CD4-positive, alpha-beta T cell (primary cell): Measurements from ENCODE around the gene DEPP1. TPM values are rescaled to one million over a fixed set of nuclear protein-coding genes. Genes with fewer than 3 reads are reported as not detected.
A peak's percentile ranks its signal among the peaks of the same experiment; 100 is the strongest.

Experiments
- ATAC-seq: fragments of 200-7000 bp; cut with Tn5 transposase; one replicate; pipeline ENCODE4 v1.10.0; 2022; ENCODE audit warnings: mild to moderate bottlenecking; ENCODE audit not compliant: poor library complexity
- CTCF ChIA-PET: fragments of 350-600 bp; sonication (Branson Sonifier 250); formaldehyde crosslinking; loops from one replicate; lab custom pipeline; 2021; ENCODE audit warnings: antibody characterized with exemption, inconsistent platforms; lab: Charles Lee
- POLR2A ChIA-PET: fragments of 350-600 bp; sonication (Branson Sonifier 250); formaldehyde crosslinking; loops from one replicate; lab custom pipeline; 2021; ENCODE audit warnings: antibody characterized with exemption, inconsistent platforms; lab: Charles Lee
- DNase-seq, 14 experiments: peaks; one replicate each; pipeline ENCODE4 v3.0.0-alpha.2; 2013 to 2020; ENCODE audit warnings: mixed read lengths in 2 of 14
- H3K27ac ChIP-seq, 2 donors: one replicate each; pipeline versions ENCODE4 v1.5.1 to v1.7.0; 2013; ENCODE audit warnings: low read length in 2 of 2, low read depth in 1 of 2, mild to moderate bottlenecking in 1 of 2
- H3K27me3 ChIP-seq, 2 experiments: 1 replicate in 1 of 2; 2 replicates in 1 of 2; pipeline versions ENCODE4 v1.6.1 to v1.7.0; 2013; ENCODE audit warnings: low read length in 2 of 2, control low read depth in 1 of 2, mild to moderate bottlenecking in 1 of 2, moderate library complexity in 1 of 2; ENCODE audit not compliant: insufficient read depth in 2 of 2, control insufficient read depth in 1 of 2
- H3K36me3 ChIP-seq: one replicate; pipeline ENCODE4 v1.6.1; 2013; ENCODE audit warnings: low read length, control low read depth; ENCODE audit not compliant: insufficient read depth
- H3K4me1 ChIP-seq: one replicate; pipeline ENCODE4 v1.6.1; 2013; ENCODE audit warnings: low read length, control low read depth; ENCODE audit not compliant: insufficient read depth
- H3K4me3 ChIP-seq: one replicate; pipeline ENCODE4 v1.5.1; 2013; ENCODE audit warnings: mild to moderate bottlenecking, low read length, moderate library complexity
- H3K9me3 ChIP-seq, 2 experiments: 1 replicate in 1 of 2; 2 replicates in 1 of 2; pipeline versions ENCODE4 v1.6.1 to v1.7.0; 2013; ENCODE audit warnings: low read length in 2 of 2, mild to moderate bottlenecking in 2 of 2, control low read depth in 1 of 2, moderate library complexity in 1 of 2; ENCODE audit not compliant: control insufficient read depth in 1 of 2, insufficient read depth in 1 of 2
- H3K27ac Mint-ChIP-seq: one replicate; pipeline ENCODE4 v1.8.0; 2020; ENCODE audit warnings: mixed read lengths
- H3K27me3 Mint-ChIP-seq: one replicate; pipeline ENCODE4 v1.8.0; 2021; ENCODE audit warnings: mixed read lengths
- H3K36me3 Mint-ChIP-seq: one replicate; pipeline ENCODE4 v1.8.0; 2021; ENCODE audit warnings: low read depth, mixed read lengths
- H3K4me1 Mint-ChIP-seq: one replicate; pipeline ENCODE4 v1.8.0; 2021; ENCODE audit warnings: low read depth, mixed read lengths
- H3K4me3 Mint-ChIP-seq: one replicate; pipeline ENCODE4 v1.8.0; 2020; ENCODE audit warnings: mild to moderate bottlenecking, mixed read lengths
- H3K9me3 Mint-ChIP-seq: one replicate; pipeline ENCODE4 v1.8.0; 2020; ENCODE audit warnings: mixed read lengths
- CTCF ChIP-seq: fragments of 200-600 bp; IDR thresholded peaks from one replicate; pipeline ENCODE4 v1.8.0; 2022; ENCODE audit warnings: antibody characterized with exemption, mild to moderate bottlenecking
- intact Hi-C, 2 experiments: fragments of 100-400 bp; cut with DNase I in 1 of 2; cut with micrococcal nuclease in 1 of 2; formaldehyde crosslinking; loops; one replicate each; pipeline versions ENCODE4 v1.15.1 to v1.9.0; 2023 to 2025; cut with DNase I, micrococcal nuclease
- total RNA-seq, 174 experiments: library from RNA in 2 of 174; stranded (reverse) in 2 of 174; gene quantifications; one replicate each; pipeline ENCODE4 v1.2.3 and lab custom pipeline; 2021 to 2026

DEPP1 gene
- total RNA-seq, 2 experiments from 2014 or later = not detected

DNA sequence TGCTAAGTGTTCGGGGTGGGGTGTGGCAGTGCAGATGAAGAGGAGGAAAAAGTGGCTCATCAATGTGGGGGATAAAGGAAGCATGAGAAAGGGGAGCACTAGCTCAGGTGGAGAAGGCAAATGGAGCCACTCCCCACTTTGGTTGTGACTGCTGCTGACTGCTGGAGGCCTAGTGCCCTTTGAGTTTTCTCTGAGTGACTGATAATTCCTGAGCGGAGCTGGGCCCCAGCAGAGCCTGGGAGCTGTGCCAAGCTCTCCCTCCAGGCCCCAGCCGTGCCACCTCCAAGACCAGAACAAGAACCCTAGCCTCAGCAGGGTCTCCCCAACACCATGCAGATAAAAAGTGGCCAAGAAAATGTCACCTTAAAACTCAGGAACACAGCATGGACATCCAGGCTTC, 28.7 kb downstream of the DEPP1 start:
- Mint-ChIP-seq H3K27me3 (no peaks in the 10 kb centered on the region), H3K9me3 (peaks cover 3% of the 10 kb centered on the region), H3K27ac (no peak overlapping the region), H3K4me3 (no peak overlapping the region), H3K36me3 (no peaks in the 10 kb centered on the region), H3K4me1 (no peaks in the 10 kb centered on the region)
- H3K4me3 ChIP-seq = no peak overlapping the region
- no peaks in the 10 kb centered on the region for H3K9me3 ChIP-seq
- peaks cover 3% of the 10 kb centered on the region for H3K4me1 ChIP-seq
- no peaks in the 10 kb centered on the region for H3K36me3 ChIP-seq
- H3K27ac ChIP-seq = no peak overlapping the region
- DNase-seq = no peak
- H3K27me3 ChIP-seq = peaks cover 0 to 2% of the 10 kb centered on the region in 2 experiments
- ChIA-PET POLR2A (no interaction called here), CTCF (no interaction called here)
- ATAC-seq = no peak
- intact Hi-C loops = loop anchor here in 1 of 2 experiments (10.0 kb wide), 1 partner anchor 1815 kb away; the partner anchor contains the start of gene CSGALNACT2
- no peak for TF ChIP-seq CTCF

GRCh38 chr10:44949127-44949802, 29.3 kb downstream of the DEPP1 start:
- Histone ChIP-seq H3K27me3 (peaks cover 2 to 4% of the 10 kb centered on the region in 2 experiments), H3K4me3 (no peak overlapping the region), H3K9me3 (peaks cover 0 to 5% of the 10 kb centered on the region in 2 experiments), H3K36me3 (no peaks in the 10 kb centered on the region), H3K4me1 (peaks cover 3% of the 10 kb centered on the region), H3K27ac (no peak overlapping the region)
- TF ChIP-seq CTCF = no peak
- Mint-ChIP-seq H3K27me3 (peaks cover 4% of the 10 kb centered on the region), H3K27ac (no peak overlapping the region), H3K4me3 (no peak overlapping the region), H3K36me3 (no peaks in the 10 kb centered on the region), H3K4me1 (no peaks in the 10 kb centered on the region), H3K9me3 (peaks cover 8% of the 10 kb centered on the region)
- DNase-seq (no peak), ATAC-seq (no peak)
- intact Hi-C loops = no loop called here
- ChIA-PET CTCF (no interaction called here), POLR2A (no interaction called here)

DNA sequence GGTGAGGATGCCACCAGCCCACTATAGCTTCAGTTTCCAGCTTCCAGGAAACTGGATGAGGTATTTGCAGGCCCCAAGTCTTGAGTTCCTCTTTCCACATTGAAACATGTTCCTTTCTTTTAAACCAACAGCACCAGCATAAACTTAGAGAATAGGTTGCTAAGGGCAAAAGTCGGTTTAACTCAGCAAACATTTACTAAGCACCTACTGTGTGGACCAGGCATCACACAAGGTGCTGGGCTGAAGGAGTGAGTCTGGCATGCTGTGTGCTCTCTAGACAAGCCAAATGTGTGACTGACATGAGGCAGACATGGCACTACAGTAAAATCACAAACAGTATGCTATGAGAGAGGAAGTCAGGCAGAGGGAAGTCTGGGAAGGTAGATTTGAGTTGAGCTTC, 30.0 kb downstream of the DEPP1 start:
- H3K27ac Mint-ChIP-seq = no peak overlapping the region
- no peaks in the 10 kb centered on the region for H3K36me3 Mint-ChIP-seq
- TF ChIP-seq CTCF = no peak
- H3K9me3 Mint-ChIP-seq = peaks cover 11% of the 10 kb centered on the region
- peak in 1 of 14 experiments; percentile 8 for DNase-seq
- ATAC-seq = no peak
- Histone ChIP-seq H3K9me3 (peaks cover 0 to 8% of the 10 kb centered on the region in 2 experiments), H3K4me1 (peaks cover 3% of the 10 kb centered on the region), H3K4me3 (no peak overlapping the region), H3K36me3 (no peaks in the 10 kb centered on the region), H3K27me3 (peaks cover 2 to 5% of the 10 kb centered on the region in 2 experiments), H3K27ac (no peak overlapping the region)
- intact Hi-C loops = no loop called here
- H3K27me3 Mint-ChIP-seq = peaks cover 6% of the 10 kb centered on the region
- CTCF ChIA-PET = no interaction called here
- POLR2A ChIA-PET = no interaction called here
- no peak overlapping the region for H3K4me3 Mint-ChIP-seq
- no peaks in the 10 kb centered on the region for H3K4me1 Mint-ChIP-seq
